BE2C (cell line): Measurements from ENCODE around the gene ACTR1A.

Experiments
- DNase-seq: peaks from one replicate; pipeline ENCODE4 v3.0.0-alpha.2; 2020
- H3K27me3 ChIP-seq: fragments of 250-450 bp; sonication (Bioruptor Pico); 2 replicates; pipeline ENCODE4 v1.5.1; 2020; ENCODE audit warnings: mild to moderate bottlenecking
- H3K36me3 ChIP-seq: fragments of 250-450 bp; sonication (Bioruptor Pico); 2 replicates; pipeline ENCODE4 v1.5.1; 2020; ENCODE audit warnings: mild to moderate bottlenecking
- H3K4me1 ChIP-seq: fragments of 250-450 bp; sonication (Bioruptor Pico); 2 replicates; pipeline ENCODE4 v1.5.1; 2020
- H3K4me3 ChIP-seq: 2 replicates; pipeline ENCODE4 v1.5.1; 2011; ENCODE audit warnings: low read depth, low read length
- H3K9me3 ChIP-seq: fragments of 250-450 bp; sonication (Bioruptor Pico); 2 replicates; pipeline ENCODE4 v1.5.1; 2020
- TF ChIP-seq, protein P1 (sequence below): IDR thresholded peaks from 2 replicates; pipeline ENCODE4 v1.5.1; 2012; ENCODE audit warnings: mild to moderate bottlenecking, low read depth, low read length

ACTR1A gene

DNA sequence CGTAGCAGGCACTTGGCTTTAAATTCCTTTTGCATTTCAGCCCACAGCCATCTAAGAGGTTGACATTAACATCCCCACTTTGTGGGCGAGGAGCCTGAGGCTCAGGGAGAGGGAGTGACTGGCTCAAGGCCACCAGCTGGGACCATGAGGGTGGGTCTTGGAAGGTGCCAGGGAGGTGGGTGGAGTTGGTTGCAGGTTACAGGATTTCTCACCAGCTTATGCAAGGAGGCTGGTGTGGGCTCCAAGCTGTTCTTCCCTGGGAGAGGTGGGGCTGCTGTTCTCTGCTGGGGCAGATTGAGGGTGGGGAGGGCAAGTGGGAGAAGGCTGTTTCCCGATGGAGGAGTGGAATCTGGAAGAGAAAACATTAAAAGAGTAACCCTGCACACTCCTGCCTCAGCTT, 37.0 kb downstream of the ACTR1A start:
- Histone ChIP-seq H3K4me1 (no peaks in the 10 kb centered on the region; the same call in 1 of the 2 replicates), H3K4me3 (no peak overlapping the region), H3K27me3 (no peaks in the 10 kb centered on the region), H3K9me3 (no peaks in the 10 kb centered on the region), H3K36me3 (no peaks in the 10 kb centered on the region; the same call in 1 of the 2 replicates)
- TF ChIP-seq, protein P1, sequence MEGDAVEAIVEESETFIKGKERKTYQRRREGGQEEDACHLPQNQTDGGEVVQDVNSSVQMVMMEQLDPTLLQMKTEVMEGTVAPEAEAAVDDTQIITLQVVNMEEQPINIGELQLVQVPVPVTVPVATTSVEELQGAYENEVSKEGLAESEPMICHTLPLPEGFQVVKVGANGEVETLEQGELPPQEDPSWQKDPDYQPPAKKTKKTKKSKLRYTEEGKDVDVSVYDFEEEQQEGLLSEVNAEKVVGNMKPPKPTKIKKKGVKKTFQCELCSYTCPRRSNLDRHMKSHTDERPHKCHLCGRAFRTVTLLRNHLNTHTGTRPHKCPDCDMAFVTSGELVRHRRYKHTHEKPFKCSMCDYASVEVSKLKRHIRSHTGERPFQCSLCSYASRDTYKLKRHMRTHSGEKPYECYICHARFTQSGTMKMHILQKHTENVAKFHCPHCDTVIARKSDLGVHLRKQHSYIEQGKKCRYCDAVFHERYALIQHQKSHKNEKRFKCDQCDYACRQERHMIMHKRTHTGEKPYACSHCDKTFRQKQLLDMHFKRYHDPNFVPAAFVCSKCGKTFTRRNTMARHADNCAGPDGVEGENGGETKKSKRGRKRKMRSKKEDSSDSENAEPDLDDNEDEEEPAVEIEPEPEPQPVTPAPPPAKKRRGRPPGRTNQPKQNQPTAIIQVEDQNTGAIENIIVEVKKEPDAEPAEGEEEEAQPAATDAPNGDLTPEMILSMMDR = no peak
- DNase-seq = no peak

DNA sequence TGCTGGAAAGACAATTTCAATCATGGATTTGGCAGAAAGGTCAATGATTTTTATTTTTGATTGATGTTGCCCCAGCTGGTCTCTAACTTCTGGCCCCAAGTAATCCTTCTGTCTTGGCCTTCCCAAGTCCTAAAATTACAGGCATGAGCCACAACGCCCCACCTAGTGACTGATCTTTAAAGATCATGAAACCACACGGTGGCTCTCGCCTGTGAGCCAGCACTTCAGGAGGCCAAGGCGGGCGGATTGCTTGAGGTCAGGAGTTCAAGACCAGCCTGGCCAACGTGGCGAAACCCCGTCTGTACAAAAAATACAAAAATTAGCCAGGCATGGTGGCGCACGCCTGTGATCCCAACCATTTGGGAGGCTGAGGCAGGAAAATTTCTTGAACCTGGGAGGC, 38.5 kb downstream of the ACTR1A start:
- H3K9me3 ChIP-seq = no peaks in the 10 kb centered on the region

DNA sequence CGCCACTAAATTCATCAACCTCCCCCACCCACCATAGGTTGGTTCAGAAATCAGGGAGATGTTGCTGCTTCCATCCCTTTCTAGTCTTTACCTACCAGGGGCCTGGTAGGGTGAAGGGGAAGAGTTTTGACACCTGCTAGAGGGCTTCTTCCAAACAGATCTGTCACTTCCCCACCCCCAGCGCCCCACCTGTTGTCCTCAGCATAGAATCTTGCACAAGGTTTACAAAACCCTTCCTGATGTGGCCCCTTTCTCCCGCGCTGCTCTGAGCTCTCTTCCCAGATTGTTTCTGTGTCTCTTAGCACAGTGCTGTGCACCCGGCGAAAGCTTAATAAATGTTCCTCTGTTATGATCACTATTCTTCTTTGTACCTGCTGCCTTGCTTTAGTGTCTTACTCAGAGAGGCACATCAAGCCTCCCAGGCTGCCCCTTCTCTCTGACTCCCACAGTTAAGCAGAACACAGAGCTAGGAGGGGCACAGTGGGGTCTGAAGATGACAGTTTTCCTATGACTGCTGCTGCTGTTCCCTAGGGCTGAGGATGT, 39.9 kb downstream of the ACTR1A start:
- H3K4me3 ChIP-seq = peak overlapping the region; percentile 7; the same call in 1 of the 2 replicates
- no peaks in the 10 kb centered on the region for H3K9me3 ChIP-seq
- TF ChIP-seq, protein P1 = no peak

More for the DNA sequence above, 38.5 kb downstream of the ACTR1A start:
- DNase-seq = no peak
- no peak overlapping the region for H3K4me3 ChIP-seq
- no peaks in the 10 kb centered on the region; the same call in 1 of the 2 replicates for H3K4me1 ChIP-seq
- no peaks in the 10 kb centered on the region; the same call in 1 of the 2 replicates for H3K36me3 ChIP-seq
- no peaks in the 10 kb centered on the region for H3K27me3 ChIP-seq
- TF ChIP-seq, protein P1 = no peak

DNA sequence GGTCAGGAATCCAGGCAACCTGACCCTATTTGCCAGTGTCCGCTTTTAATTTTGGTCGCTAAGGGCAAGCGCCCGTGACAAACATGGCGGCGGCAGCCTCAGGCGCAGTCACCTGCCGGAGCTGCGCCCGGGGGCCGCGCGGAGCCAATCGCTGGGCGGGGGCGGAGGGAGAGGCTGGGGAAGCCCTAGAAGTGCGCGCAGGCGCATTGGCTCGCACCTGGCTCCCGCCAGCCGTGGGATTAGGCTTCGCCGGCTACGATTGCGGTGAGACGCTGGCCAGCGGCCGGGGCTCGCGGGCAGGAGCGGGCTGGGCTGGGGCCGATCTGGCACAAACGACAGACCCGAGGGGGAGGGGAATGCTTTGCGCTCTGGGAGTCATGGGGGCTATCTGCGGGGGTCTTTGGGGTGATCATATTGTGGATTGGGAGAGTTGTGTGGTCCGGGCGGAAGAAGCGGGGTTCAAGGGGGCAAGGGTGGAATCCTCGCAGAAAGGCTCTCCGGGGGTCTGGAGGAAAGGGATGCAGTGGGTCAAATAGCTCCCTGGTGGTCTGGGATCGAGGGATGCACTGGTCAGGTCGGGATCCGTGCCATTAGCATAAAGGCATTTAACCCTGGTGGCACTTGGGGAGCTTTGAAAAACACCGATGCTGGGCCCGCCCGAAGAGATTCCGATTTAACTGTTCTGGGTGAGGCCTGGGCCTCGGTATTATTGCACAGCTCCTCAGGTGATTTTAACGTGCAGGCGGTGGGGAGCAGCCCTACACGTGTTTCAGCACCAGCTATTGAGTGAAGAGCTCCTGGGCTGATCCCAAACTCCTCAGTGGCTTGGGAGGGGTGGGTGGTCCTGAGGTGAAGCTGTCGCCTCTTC, 41.1 kb downstream of the ACTR1A start:
- DNase-seq = peak; percentile 94
- no peaks in the 10 kb centered on the region for H3K27me3 ChIP-seq
- H3K36me3 ChIP-seq = no peaks in the 10 kb centered on the region
- no peaks in the 10 kb centered on the region for H3K9me3 ChIP-seq
- TF ChIP-seq, protein P1 = no peak
- peak overlapping the region; percentile 83 for H3K4me3 ChIP-seq
- H3K4me1 ChIP-seq = no peaks in the 10 kb centered on the region; the same call in 1 of the 2 replicates

More for the DNA sequence above, 39.9 kb downstream of the ACTR1A start:
- no peaks in the 10 kb centered on the region; the same call in 1 of the 2 replicates for H3K4me1 ChIP-seq
- no peaks in the 10 kb centered on the region for H3K36me3 ChIP-seq
- DNase-seq = no peak
- H3K27me3 ChIP-seq = no peaks in the 10 kb centered on the region

DNA sequence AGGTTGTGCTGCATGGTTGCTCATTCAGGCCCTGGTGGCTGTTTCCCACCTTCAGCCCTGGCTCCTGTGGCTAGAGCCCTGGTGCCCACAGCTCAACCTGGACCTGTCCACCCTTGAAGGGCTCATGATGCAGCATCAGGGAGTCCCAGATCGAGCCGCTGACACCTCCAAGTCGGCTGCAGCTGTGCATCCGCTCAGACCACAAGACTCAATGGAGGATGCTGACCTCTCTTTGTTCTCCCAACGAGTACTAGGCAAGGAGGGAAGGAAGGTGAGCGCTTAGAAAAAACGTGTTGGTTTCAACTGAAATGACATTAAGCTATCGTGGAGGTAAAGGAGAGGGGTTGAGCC, 41.7 kb downstream of the ACTR1A start:
- Histone ChIP-seq H3K9me3 (no peaks in the 10 kb centered on the region), H3K27me3 (no peaks in the 10 kb centered on the region), H3K36me3 (no peaks in the 10 kb centered on the region), H3K4me1 (no peaks in the 10 kb centered on the region; the same call in 1 of the 2 replicates), H3K4me3 (peak overlapping the region; percentile 83)
- TF ChIP-seq, protein P1 = no peak
- no peak for DNase-seq

DNA sequence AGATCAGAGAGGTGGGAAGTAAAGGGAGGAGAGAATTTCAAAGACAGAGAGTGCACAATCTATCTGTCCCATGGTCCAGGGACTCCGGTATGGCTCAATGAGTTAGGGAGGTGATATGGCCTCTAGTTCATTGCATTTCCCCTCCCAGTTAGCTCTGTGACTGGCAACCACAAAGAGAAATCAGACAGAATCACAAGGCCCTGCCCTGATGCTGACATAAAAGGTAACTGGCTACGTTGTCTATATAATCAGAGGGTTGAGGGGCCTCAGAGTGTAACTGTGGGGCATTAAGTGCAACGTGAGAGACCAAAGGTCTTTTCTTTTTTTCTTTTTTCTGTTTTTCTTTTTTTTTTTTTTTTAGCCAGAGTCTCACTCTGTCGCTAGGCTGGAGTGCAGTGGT, 43.9 kb downstream of the ACTR1A start:
- Histone ChIP-seq H3K9me3 (no peaks in the 10 kb centered on the region), H3K27me3 (no peaks in the 10 kb centered on the region), H3K4me3 (no peak overlapping the region), H3K4me1 (no peaks in the 10 kb centered on the region; the same call in 1 of the 2 replicates), H3K36me3 (no peaks in the 10 kb centered on the region)
- TF ChIP-seq, protein P1 = no peak
- DNase-seq = no peak
